ENCODE results near the gene SLAMF9. TPM values are rescaled to one million over a fixed set of nuclear protein-coding genes. Genes with fewer than 3 reads are reported as not detected.

Gene SLAMF9
- total and polyA plus RNA-seq, 2 experiments from 2014 or later: not detected

GRCh38 chr1:159939678-159940002 is 14.4 kb downstream of the SLAMF9 start:
- Histone ChIP-seq H3K4me1 (ENCODE audit: low read depth) (peaks cover 6% of the 10 kb centered on the region), H3K4me3 (no peak overlapping the region), H3K36me3 (no peaks in the 10 kb centered on the region), H3K9me3 (ENCODE audit: low read depth) (no peaks in the 10 kb centered on the region), H3K27ac (no peak overlapping the region), H3K27me3 (no peaks in the 10 kb centered on the region)
- DNase-seq (ENCODE audit: low read depth in 1 of 2, low spot score in 1 of 2): no peak
- no peak for TF ChIP-seq CTCF (IDR thresholded peaks at IDR 0.05; ENCODE audit: low read depth, low read length)

- Histone ChIP-seq H3K4me1 (ENCODE audit: low read depth) (peaks cover 6% of the 10 kb centered on the region), H3K27ac (no peak overlapping the region), H3K4me3 (no peak overlapping the region), H3K36me3 (no peaks in the 10 kb centered on the region), H3K9me3 (ENCODE audit: low read depth) (no peaks in the 10 kb centered on the region), H3K27me3 (no peaks in the 10 kb centered on the region)
- TF ChIP-seq CTCF (IDR thresholded peaks at IDR 0.05; ENCODE audit: low read depth, low read length): no peak
- no peak for DNase-seq (ENCODE audit: low read depth in 1 of 2, low spot score in 1 of 2)
These were observed 14.9 kb downstream of the SLAMF9 start for GRCh38 chr1:159938905-159939677.

GRCh38 chr1:159938211-159938852 is 15.7 kb downstream of the SLAMF9 start:
- no peak for TF ChIP-seq CTCF (IDR thresholded peaks at IDR 0.05; ENCODE audit: low read depth, low read length)
- Histone ChIP-seq H3K4me1 (ENCODE audit: low read depth) (peaks cover 6% of the 10 kb centered on the region), H3K4me3 (no peak overlapping the region), H3K27me3 (no peaks in the 10 kb centered on the region), H3K27ac (no peak overlapping the region), H3K9me3 (ENCODE audit: low read depth) (no peaks in the 10 kb centered on the region), H3K36me3 (no peaks in the 10 kb centered on the region)
- no peak for DNase-seq (ENCODE audit: low read depth in 1 of 2, low spot score in 1 of 2)

GRCh38 chr1:159937054-159937750 is 16.8 kb downstream of the SLAMF9 start:
- no peak for DNase-seq (ENCODE audit: low read depth in 1 of 2, low spot score in 1 of 2)
- Histone ChIP-seq H3K9me3 (ENCODE audit: low read depth) (no peaks in the 10 kb centered on the region), H3K27me3 (no peaks in the 10 kb centered on the region), H3K4me1 (ENCODE audit: low read depth) (peaks cover 6% of the 10 kb centered on the region), H3K4me3 (no peak overlapping the region), H3K36me3 (no peaks in the 10 kb centered on the region), H3K27ac (no peak overlapping the region)
- TF ChIP-seq CTCF (IDR thresholded peaks at IDR 0.05; ENCODE audit: low read depth, low read length): no peak

- Histone ChIP-seq H3K4me1 (ENCODE audit: low read depth) (peaks cover 6% of the 10 kb centered on the region), H3K27me3 (no peaks in the 10 kb centered on the region), H3K27ac (no peak overlapping the region), H3K36me3 (no peaks in the 10 kb centered on the region), H3K4me3 (no peak overlapping the region), H3K9me3 (ENCODE audit: low read depth) (no peaks in the 10 kb centered on the region)
- TF ChIP-seq CTCF (IDR thresholded peaks at IDR 0.05; ENCODE audit: low read depth, low read length): peak; percentile 95
- peak; percentile 53 to 67 for DNase-seq (ENCODE audit: low read depth in 1 of 2, low spot score in 1 of 2)
These were observed 17.6 kb downstream of the SLAMF9 start for GRCh38 chr1:159936273-159936904.

All from cardiac muscle cell (in vitro differentiated cells and primary cell).